NCI-H2029 treated with DMSO at 0.1 percent for 48 hours (cell line): Measurements from ENCODE around the gene UBASH3B.

Experiments used
- DNase-seq: peaks from one replicate; lab custom pipeline; 2025; lab: John Stamatoyannopoulos, UW

The UBASH3B gene

DNA sequence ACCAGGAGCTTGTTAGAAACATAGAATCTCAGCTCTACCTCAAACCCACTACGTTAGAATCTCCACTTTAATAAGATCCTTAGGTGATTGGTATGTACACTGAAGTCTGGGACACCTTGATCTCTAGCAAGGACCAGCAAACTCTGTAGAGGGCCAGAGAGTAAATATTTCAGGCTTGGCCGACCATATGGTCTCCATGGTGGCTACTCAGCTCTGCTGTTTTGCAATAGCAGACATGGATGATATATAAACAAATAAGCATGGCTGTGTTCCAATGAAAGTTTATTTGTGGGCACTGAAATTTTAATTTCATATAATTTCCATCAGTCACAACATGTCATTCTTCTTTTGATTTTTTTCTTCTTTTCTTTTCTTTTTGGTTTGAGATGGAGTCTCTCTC is 23.9 kb downstream of the UBASH3B start:
- DNase-seq = no peak

DNA sequence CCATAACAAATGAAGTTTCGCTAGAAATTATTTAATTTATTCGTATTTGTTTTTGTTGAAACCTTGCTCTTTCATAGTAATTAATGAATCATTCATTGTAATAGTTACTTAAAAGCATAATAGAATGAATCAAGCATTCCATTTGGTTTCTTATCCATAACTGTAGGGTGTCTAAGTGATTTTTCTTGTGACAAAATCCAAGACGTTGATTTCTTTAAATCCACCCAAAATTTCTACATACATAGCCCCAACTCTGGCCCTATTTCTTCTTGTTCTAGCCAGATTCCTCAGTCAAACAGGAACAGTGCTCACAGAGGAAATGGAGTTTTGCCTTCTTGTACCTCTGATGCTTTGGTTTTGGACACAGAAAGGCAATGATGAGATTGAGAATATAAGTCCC is 25.5 kb downstream of the UBASH3B start:
- no peak for DNase-seq

DNA sequence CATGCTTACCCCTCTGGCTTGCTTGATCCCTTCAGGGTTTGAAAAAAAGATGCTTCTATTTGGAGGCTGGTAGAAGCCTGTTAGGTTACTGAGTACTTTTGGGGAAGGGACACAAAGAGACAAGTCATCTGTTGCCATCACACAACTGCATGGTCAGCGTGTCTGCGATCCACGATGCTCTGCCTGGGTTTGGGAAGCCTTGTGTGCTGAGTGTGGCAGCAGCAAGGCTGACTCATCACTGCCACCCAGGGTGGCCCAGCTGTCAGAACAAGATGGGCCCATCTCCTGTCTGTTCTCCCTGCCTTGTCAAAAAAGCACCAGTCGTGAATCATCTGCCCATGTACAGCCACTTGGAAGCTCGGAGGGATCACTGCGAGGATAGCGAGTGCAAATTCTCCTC is 26.2 kb downstream of the UBASH3B start:
- no peak for DNase-seq

DNA sequence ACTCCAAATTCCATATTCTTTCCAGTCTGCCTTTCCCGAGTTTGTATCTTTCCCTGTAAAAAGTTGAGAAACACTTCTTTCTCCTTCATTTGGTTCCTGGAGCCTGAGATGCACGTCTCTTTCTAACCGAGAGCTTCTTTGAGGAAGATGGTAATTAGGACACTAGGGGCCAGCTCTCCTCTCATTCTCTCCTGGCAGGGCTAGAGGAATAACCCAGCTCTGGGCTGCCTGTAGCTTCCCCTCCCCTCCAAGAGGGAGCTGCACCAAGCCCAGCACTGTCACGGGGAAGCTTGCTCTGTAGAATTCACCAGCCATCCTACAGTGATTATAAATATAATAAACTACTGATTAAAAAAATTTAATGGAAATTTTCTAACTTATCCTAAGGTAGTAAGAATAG is 26.9 kb downstream of the UBASH3B start:
- DNase-seq = no peak

DNA sequence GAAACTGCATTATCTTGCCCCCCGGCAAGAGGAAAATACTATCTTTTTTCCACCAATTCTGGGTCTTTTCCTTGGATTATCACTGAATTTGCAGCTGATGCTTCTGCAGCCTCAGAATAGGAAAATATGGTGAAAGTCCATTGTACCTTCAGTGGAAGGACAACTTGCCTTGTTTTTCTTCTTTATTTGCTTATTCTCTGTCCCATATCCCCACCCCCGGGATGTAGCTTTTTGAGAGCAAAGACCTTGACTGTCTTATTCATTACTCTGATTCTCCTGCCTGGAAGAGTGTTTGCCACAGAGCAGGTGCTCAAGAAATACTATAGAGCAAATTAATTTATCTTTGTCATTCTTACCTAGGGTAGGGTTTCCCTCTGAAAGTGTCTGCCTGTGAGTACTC is 29.5 kb downstream of the UBASH3B start:
- DNase-seq = no peak

DNA sequence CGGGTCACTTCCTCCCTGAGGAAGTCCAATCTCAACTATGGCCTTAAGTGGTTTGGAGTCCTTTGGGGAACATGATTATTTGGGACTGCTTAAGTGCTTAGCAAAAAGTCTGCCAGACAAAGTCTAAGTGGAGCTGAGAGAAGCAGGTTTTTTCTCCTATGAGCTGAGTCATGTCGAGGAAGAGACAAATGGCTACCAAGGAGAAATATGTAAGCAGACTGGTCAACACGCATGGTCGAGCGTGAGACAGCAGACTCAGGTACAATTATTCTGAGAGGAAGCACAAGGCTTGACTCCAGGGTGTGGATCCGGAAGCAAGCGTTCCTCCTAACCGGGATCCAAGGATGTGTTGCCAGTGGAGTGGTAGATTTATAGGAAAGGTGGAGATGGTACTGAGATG is 30.6 kb downstream of the UBASH3B start:
- DNase-seq = no peak

DNA sequence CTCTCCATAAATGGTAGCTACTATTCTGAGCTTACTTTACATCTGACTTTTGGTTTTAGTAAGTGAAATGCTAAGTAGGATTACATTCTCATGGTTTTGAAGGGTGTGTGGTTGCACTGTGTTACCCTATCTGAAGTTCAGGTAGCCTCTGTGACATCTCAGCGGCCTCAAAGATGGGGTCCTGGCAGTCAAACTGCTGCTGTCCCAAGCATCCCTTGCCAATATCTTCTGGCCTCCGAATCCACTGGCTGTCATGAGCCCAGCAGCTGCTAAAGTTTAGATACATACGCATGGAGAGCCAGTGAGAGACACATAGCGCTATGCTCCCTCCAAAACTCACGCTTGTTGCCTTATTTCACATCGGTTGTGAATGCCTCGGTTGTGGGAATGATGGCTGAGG is 34.9 kb downstream of the UBASH3B start:
- no peak for DNase-seq

DNA sequence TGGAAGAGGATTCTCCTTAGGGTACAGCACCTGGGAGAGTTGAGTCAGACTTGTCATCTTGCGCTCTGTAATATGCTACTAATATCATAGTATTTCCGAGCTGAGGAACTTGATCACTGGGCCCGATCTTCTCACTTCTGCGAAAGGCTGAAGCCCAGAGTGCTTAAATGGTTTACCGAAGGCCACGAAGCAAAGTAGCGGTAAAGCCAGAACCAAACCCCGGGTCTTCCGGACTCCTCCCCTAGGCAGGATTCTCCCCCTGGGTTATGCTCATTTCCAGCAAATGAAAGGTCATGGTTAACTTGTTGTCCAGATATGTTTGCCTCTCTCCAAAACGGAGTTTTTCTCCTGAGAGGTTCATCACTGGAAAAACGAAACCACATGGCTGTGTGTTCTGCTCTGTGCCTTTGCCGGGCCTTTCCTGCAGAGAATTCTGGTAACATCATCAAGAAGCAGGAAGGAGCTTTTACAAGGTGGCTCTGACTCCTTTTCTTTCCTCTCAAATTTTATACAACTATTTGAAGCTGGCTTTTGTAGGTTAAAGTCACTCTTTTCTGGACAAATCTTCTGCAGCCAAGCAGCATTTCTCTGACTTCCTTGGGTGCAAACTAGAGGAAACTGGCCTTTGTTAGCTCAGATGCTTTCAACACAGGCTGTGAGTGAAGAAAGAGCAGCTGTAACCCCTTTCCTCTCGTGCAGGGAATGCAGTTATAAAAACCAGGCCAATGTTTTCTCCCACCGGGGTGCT is 35.5 kb downstream of the UBASH3B start:
- no peak for DNase-seq

DNA sequence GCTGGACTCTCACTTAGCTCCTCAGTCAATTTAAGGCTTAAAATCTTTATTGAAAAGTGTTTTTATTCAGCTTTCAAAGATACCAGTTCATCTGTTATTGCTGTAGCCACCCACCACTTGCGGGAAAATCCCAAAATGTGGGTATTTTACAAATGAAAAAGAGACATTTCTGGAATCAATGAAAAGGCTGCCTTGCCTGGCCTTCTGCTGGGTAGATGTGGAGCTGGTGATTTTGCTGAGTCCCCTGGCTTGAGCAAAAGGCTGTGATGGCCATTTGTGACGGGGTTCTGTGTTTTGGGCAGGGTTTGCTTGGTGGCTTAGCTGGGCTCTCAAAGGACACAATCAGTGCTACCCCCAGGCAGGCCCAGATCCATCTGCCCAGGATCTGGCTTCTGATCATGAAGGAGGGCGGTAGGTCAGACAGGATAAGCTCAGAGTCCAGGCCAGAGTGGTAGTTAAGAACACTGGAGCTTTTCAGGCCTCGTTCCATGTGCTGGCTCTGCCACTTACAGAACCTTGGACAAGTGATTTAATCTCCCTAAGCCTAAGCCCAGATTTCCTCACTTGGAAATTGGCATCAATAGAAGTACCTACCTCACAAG is 36.1 kb downstream of the UBASH3B start:
- no peak for DNase-seq

DNA sequence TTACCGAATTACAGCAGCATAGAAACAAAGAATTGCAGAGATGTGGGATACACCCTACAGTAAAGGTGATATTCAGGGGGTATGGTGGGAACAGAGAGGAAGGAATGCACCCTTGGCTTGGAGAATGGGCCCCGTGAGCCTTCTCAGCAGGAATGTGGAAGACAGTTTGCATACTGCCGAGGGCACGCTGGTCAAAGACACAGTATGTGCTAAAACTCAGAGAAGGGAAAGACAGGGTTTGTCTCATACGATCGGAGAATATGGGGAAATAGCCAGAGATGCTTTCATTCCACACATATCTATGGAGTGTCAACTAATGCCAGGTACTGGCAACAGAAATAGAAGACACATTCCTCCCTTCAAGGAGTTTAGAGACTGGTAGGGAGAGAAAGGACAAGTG is 36.9 kb downstream of the UBASH3B start:
- DNase-seq = no peak

DNA sequence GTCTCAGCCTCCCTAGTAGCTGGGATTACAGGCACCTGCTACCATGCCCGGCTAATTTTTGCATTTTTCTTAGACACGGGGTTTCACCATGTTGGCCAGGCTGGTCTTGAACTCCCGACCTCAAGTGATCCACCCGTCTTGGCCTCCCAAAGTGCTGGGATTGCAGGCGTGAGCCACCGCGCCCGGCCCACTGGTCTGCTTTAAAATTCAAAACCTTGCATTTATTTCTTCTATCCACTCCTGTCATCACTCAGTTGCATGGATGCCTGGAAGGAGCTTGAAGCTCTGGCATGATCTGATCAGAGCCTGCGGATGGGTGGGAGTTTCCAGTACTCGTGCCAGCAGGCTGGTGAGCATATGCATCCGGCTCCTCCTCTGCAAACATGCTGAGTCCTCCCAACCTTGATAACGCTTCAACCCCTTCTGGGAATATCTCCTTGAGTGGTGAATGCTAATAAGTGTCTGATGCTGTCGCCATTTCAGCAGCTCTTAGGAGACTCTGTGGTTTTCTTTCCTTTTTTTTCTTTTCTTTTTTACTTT is 39.6 kb downstream of the UBASH3B start:
- no peak for DNase-seq

DNA sequence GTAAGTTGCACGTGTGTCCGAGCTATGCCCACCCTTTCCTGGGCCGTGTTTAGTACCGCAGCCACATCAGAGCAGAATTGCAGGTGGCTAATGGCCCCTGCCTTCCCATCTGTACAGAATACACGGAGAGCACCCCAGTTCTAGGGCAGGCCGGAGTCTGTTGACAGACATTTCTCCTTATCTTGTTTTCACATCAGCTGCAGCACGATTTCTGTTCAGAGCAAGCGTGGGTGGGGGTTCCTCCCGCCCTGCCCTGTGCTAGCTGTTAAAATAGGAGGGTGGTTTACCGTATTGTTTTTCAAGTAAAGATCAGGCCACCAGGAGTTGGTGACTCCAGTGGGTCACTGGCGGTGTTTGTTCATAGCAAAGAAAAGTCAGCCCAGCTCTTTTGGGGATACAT is 41.1 kb downstream of the UBASH3B start:
- DNase-seq = no peak

DNA sequence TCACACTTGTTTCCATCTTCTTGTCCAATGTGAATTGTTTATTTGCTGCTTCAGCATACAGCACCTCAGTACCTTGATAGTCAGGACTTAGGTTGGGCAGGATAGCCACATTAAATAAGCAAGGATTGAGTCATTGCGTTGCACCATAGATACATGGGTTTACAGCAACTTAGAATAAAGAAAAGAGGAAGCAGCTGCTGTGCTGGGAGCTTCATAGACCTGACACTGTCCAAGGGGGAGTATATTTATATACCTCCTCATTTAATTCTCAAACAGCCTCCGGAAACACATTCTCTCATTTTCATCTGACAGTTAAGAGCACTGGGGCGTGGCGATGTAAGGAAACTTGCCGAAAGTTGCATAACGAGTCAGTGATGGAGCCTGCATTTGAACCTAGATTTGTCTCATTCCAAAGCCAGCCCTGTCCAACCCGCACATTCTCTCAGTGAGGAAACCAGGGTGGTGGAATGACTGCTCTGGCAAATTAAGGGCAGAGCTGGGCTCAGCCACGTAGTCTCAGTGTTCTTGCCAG is 42.2 kb downstream of the UBASH3B start:
- no peak for DNase-seq

DNA sequence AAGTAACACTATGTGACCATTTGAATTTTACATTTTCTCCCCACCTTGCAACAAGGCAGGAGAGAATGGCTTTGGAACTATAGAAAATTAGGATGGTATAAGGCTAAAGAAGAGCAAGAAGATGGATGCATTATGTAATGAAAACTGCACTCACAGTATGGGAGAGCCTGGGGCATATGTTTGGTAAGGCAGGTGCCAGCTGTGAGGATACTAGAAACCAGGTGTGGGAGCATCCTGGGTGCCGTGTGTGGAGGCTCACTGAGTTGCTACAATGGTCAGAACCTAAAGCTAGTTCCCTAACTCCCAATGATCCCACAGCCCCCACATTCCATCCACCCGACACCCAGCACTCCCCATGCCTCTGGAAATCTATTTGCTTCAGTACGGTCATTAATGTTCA is 42.9 kb downstream of the UBASH3B start:
- DNase-seq = no peak

DNA sequence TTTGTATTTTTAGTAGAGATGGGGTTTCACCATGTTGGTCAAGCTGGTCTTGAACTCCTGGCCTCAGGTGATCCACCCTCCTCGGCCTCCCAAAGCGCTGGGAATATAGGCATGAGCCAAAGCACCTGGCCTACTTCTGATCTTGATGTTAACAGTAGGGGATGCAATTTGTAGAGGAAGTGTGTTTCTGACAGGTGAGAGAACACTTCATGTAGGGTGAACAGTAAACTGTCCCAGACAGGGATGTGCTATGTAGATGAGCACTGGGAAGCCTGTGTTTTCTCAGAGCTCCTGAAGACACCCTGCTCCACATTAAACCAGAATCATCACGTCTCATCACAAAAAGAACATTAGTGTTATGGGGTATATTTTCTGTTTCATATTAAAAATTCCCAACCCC is 45.1 kb downstream of the UBASH3B start:
- no peak for DNase-seq

DNA sequence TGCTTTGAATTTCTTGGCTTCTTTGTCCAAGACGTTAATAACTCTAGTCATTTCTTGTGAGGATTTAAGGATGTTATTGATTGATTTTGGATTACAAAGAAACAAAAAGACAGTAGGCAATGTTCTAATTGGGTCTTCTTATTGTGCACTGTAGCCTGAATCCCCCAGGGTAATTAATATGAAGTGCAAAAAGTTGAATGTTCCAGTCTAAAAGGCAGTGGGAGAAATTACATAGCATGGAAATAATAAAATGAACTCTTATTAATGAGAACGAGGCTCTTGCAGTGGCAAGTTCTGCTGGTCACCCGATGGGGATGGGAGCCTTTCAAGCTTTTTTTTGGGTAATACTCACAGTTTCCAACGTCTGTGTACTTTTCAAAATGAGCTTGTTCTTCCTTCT is 45.6 kb downstream of the UBASH3B start:
- no peak for DNase-seq

DNA sequence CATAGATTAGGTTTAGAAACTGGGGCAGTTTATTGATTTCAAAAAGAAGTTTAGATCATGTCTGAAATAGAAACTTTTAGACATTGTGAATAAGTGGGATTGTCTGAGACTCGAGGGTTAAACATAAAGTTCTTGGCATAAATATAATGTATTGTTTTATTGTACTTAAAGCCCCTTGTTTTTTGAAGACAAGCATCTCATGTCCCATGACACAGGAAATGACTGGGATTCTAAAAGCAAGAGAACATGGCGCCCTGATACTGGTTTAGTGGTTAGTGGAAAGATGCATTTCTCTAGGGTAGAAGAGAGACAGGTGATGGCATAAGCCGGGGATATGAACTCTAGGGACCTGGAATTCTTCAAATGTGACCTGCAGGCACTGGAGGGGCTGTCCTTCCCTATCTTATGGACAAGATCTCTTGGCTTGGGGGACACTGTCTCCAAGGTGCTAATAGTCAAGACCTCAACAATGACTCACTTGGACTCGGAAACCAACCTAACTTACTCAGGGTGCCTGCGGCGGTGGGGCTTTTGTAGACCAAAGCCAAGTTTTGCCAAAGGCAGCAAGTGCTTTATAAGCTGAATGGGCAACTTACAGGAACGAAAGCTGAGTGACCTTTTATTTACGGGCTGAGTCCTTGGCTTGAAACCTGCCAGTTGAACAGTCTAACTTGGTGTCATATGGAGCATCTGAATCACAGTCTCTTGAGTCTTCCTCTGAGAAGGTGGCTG is 48.2 kb downstream of the UBASH3B start:
- DNase-seq = no peak

DNA sequence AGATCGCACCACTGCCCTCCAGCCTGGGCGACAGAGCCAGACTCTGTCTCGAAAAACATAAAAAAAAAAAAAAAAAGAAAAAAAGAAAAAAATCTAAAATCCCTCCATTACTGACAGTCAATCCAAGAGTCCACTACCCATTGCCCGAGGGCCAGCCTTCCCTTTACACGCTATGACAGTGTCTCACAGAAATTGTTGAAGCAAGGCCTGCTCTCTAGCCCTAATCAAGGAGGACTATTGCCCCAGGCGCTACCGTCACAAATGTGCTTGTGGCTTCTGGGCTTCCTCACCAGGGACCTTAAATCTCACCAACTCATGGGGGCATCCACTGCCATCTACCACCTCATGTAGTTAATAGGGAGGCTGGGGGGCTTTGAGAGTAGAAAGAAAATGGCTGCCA is 49.9 kb downstream of the UBASH3B start:
- no peak for DNase-seq

DNA sequence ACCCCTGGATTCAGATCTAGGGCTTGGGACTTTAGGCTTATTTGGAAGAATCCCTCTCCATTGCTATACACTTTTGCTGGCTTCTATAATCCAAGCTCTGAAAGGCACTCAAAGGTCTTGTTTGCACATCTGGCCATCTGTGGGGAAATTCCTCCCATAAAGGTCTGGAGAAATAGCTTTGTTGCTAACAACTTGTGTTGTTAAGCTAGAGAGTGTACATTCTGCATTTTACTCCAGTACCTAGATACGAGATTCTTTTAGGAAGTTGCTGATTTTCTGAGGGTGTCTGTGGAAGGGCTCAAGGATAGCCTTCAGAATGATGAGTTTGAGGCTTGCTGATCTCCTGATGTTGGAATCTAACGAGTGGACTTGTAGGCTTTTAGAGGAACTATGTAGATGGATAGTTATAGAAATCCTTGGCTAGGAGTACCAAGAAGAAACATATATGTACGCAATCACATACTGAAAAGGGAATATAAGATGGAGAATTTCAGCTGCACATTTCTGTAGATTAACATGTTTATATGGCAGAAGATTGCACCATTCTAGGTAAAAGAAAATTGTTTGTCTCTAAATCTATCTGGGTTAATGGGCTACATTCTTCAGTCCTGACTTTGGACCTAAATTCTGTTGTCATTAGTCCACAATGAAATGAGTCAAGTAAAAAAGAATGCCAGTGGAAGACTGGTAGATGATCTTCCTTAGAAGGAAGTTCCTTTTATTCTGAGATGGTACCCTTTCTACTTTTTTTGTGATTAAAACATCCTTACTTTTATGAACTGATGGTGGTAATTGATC is 51.0 kb downstream of the UBASH3B start:
- DNase-seq = no peak

DNA sequence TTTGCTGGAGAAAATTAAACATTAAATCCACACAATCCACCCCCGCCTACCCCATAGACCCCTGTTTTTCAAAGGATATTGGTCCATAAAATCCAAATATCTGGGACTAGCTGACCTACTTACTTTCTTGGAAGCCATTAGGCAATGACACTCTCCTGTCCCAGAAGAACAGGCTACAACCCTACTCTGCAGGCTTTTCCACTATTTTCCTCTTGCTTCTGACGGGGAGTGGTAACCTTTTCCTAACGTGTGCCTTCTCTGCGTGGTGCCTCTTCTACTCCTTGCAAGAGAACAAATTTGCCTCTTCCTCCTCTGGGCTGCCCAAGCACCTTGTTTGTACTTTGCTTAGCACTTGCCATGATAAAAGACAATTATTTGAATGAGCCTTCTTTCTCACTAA is 51.6 kb downstream of the UBASH3B start:
- no peak for DNase-seq

DNA sequence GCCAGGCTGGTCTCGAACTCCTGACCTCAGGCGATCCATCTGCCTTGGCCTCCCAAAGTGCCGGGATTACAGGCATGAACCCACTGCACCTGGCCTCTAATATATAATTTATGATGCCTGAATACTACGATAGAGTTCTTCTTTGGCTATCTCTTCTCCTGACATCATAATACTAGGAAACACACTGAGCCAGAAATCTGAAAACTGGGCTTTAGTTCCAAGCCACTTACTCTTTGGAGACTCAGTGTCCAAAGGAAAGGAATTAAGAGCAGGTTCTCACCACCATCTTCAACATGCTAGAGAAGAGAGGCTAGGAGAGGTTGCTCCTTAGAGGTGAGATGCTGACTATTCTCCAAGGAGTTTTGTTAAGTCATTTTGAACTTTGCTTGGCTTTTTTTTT is 52.4 kb downstream of the UBASH3B start:
- no peak for DNase-seq
